Measurements from ENCODE around the gene PLXNA2. TPM values are rescaled to one million over a fixed set of nuclear protein-coding genes. Genes with fewer than 3 reads are reported as not detected.

The PLXNA2 gene
- polyA plus RNA-seq, 2 of the 4 experiments (the other 2 are of a cell fraction) = 0.36 to 0.87 TPM

- ATAC-seq = no peak
- ChIA-PET CTCF (interaction anchor here (1.0 to 4.5 kb wide), 3 partner anchors 7 to 121 kb away, joined by 3 to 32 read pairs (median 3); no protein-coding TSS in a partner anchor), POLR2A (no interaction called here)
- 0 out of 3 replicates have a peak, but pooled peaks cover 3% of the 10 kb centered on the region for H3K9me3 ChIP-seq
- H3K27ac ChIP-seq = no peak overlapping the region
- WGBS (ENCODE audit: missing lambda C conversion rate) = 53% methylated on average over 2 of the region's 2 CpGs
- TF ChIP-seq SMC3 (IDR thresholded peaks at IDR 0.05) = no peak
- TF ChIP-seq ZNF302 (CRISPR knock-in tag; IDR thresholded peaks at IDR 0.05) = no peak
- no peak for TF ChIP-seq KDM5A (IDR thresholded peaks at IDR 0.05)
- no peak for TF ChIP-seq BHLHE40 (IDR thresholded peaks at IDR 0.05; ENCODE audit: low read depth, low read length)
- no peak for TF ChIP-seq NPAS2 (CRISPR knock-in tag; IDR thresholded peaks at IDR 0.05; ENCODE audit: borderline replicate concordance)
- no peak for TF ChIP-seq PHF8 (IDR thresholded peaks at IDR 0.05; ENCODE audit: borderline replicate concordance, low read depth)
- no peak for TF ChIP-seq REST (IDR thresholded peaks at IDR 0.05)
- TF ChIP-seq POLR2A (IDR thresholded peaks at IDR 0.05; ENCODE audit: low read length) = no peak
- TF ChIP-seq KDM1A (IDR thresholded peaks at IDR 0.05; ENCODE audit: low read depth) = no peak
- no peak for TF ChIP-seq RFX5 (IDR thresholded peaks at IDR 0.05)
- no peak for TF ChIP-seq JUN (IDR thresholded peaks at IDR 0.05)
- TF ChIP-seq PBX3 (IDR thresholded peaks at IDR 0.05) = no peak
- TF ChIP-seq EHMT2 (IDR thresholded peaks at IDR 0.05; ENCODE audit: low read depth) = no peak
- TF ChIP-seq ELK1 (IDR thresholded peaks at IDR 0.05; ENCODE audit: low read depth, low read length) = no peak
- no peak for TF ChIP-seq GATA3 (IDR thresholded peaks at IDR 0.05; ENCODE audit: borderline replicate concordance)
- no peak for FAIRE-seq
- no peak for DNase-seq (ENCODE audit: low read depth in 1 of 2, low spot score in 1 of 2)
- no peak overlapping the region for H3K4me2 ChIP-seq
- no peak overlapping the region for H3K4me3 ChIP-seq
- no peaks in the 10 kb centered on the region for H3K4me1 ChIP-seq
These were observed 237.8 kb downstream of the PLXNA2 start for GRCh38 chr1:208006258-208006920.

- Histone ChIP-seq H3K4me3 (no peak overlapping the region), H3K4me2 (no peak overlapping the region), H3K27ac (no peak overlapping the region), H3K9me3 (0 out of 3 replicates have a peak, but pooled peaks cover 3% of the 10 kb centered on the region), H3K4me1 (no peaks in the 10 kb centered on the region)
- no peak for DNase-seq (ENCODE audit: low read depth in 1 of 2, low spot score in 1 of 2)
- ATAC-seq = no peak
- FAIRE-seq = no peak
- POLR2A ChIA-PET = no interaction called here
- CTCF ChIA-PET = interaction anchor here (0.9 kb wide), 1 partner anchor 17 kb away, joined by 4 read pairs; no protein-coding TSS in a partner anchor
- no peak for TF ChIP-seq RARB (CRISPR knock-in tag; IDR thresholded peaks at IDR 0.05)
- TF ChIP-seq BHLHE40 (IDR thresholded peaks at IDR 0.05; ENCODE audit: low read depth, low read length) = no peak
- TF ChIP-seq NR3C1 (IDR thresholded peaks at IDR 0.05) = no peak
- no peak for TF ChIP-seq GATA3 (IDR thresholded peaks at IDR 0.05; ENCODE audit: borderline replicate concordance)
- TF ChIP-seq KDM1A (IDR thresholded peaks at IDR 0.05; ENCODE audit: low read depth) = no peak
- TF ChIP-seq E2F6 (IDR thresholded peaks at IDR 0.05; ENCODE audit: borderline replicate concordance, low read depth) = no peak
- WGBS (ENCODE audit: missing lambda C conversion rate) = 9% methylated on average over 3 of the region's 3 CpGs
These were observed 239.3 kb downstream of the PLXNA2 start for GRCh38 chr1:208004851-208005250.
